ENCODE results near the gene AGPAT4. TPM values are rescaled to one million over a fixed set of nuclear protein-coding genes. Genes with fewer than 3 reads are reported as not detected.

Gene AGPAT4
- polyA plus RNA-seq, 1 of the 3 experiments (the other 2 are of a cell fraction) = 3.9 TPM

DNA sequence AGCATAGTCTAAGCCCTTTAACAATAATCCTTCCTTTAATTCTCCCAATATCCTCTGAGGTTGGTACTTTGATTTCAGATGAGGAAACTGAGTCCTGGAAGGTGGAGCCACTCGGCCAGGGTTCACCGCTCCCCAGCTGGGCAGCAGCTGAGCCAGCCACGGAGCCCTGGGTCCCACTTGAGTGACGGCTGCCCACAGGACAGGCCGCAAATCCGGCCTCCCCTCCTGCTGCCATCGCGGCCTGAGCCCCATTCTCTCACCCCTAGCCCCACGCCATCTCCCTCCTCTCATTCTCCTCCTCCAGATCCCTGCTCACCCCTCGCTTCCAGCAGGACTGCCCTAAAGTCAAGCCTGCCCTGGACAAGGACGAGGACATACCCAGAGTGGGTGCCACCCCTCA is 41.4 kb downstream of the AGPAT4 start:
- H3K36me3 ChIP-seq (replicated peaks in 1 of 2; ENCODE audit: control insufficient read depth in 1 of 2, insufficient read depth in 2 of 2, low read length in 1 of 2) = peaks cover 0 to 5% of the 10 kb centered on the region in 2 experiments
- H3K4me3 ChIP-seq (ENCODE audit: low read depth in 2 of 2, low read length in 1 of 2) = no peak overlapping the region
- POLR2A ChIA-PET = no interaction called here
- H3K9me2 ChIP-seq = no peaks in the 10 kb centered on the region
- no peak overlapping the region for H3K27ac ChIP-seq (ENCODE audit: low read depth in 2 of 2, low read length in 1 of 2)
- H3F3A ChIP-seq (replicated peaks; ENCODE audit: insufficient read depth) = peaks cover 15% of the 10 kb centered on the region
- CTCF ChIA-PET = interaction anchor here (1.2 kb wide), 1 partner anchor 139 kb away, joined by 3 read pairs; no protein-coding TSS in a partner anchor
- peaks cover 16 to 19% of the 10 kb centered on the region in 2 experiments for H3K4me1 ChIP-seq (ENCODE audit: control insufficient read depth in 1 of 2, insufficient read depth in 2 of 2, low read depth in 1 of 2, low read length in 1 of 2)
- no peak overlapping the region for H3K4me2 ChIP-seq
- no peaks in the 10 kb centered on the region for H3K9me3 ChIP-seq
- no peaks in the 10 kb centered on the region for H4K20me1 ChIP-seq (ENCODE audit: insufficient read depth)
- no peaks in the 10 kb centered on the region for H3K27me3 ChIP-seq (ENCODE audit: insufficient read depth)
- H2AFZ ChIP-seq (ENCODE audit: low read depth) = no peak overlapping the region
- peaks cover 4% of the 10 kb centered on the region; the same call in 1 of the 2 replicates for H3K79me2 ChIP-seq (ENCODE audit: insufficient read depth)
- no peak overlapping the region for H3K9ac ChIP-seq
- 96% methylated on average over 11 of the region's 11 CpGs for WGBS (ENCODE audit: low lambda C conversion rate)
- TF ChIP-seq, protein P1, sequence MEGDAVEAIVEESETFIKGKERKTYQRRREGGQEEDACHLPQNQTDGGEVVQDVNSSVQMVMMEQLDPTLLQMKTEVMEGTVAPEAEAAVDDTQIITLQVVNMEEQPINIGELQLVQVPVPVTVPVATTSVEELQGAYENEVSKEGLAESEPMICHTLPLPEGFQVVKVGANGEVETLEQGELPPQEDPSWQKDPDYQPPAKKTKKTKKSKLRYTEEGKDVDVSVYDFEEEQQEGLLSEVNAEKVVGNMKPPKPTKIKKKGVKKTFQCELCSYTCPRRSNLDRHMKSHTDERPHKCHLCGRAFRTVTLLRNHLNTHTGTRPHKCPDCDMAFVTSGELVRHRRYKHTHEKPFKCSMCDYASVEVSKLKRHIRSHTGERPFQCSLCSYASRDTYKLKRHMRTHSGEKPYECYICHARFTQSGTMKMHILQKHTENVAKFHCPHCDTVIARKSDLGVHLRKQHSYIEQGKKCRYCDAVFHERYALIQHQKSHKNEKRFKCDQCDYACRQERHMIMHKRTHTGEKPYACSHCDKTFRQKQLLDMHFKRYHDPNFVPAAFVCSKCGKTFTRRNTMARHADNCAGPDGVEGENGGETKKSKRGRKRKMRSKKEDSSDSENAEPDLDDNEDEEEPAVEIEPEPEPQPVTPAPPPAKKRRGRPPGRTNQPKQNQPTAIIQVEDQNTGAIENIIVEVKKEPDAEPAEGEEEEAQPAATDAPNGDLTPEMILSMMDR (IDR thresholded peaks at IDR 0.05) = no peak
- no peak for TF ChIP-seq MEF2A (IDR thresholded peaks at IDR 0.05; ENCODE audit: borderline replicate concordance, low read depth)
- TF ChIP-seq JUND (IDR thresholded peaks at IDR 0.05) = no peak
- TF ChIP-seq, protein P2, sequence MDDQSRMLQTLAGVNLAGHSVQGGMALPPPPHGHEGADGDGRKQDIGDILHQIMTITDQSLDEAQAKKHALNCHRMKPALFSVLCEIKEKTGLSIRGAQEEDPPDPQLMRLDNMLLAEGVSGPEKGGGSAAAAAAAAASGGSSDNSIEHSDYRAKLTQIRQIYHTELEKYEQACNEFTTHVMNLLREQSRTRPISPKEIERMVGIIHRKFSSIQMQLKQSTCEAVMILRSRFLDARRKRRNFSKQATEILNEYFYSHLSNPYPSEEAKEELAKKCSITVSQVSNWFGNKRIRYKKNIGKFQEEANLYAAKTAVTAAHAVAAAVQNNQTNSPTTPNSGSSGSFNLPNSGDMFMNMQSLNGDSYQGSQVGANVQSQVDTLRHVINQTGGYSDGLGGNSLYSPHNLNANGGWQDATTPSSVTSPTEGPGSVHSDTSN (IDR thresholded peaks at IDR 0.05) = no peak
- TF ChIP-seq GABPA (IDR thresholded peaks at IDR 0.05; ENCODE audit: low read depth) = no peak
- TF ChIP-seq RAD21 (IDR thresholded peaks at IDR 0.05; ENCODE audit: low read length) = no peak
- TF ChIP-seq POLR2AphosphoS5 (IDR thresholded peaks at IDR 0.05; ENCODE audit: low read depth, low read length) = no peak
- TF ChIP-seq TCF12 (IDR thresholded peaks at IDR 0.05) = no peak
- TF ChIP-seq SIN3A (IDR thresholded peaks at IDR 0.05; ENCODE audit: borderline replicate concordance, low read depth, low read length) = no peak
- TF ChIP-seq, protein P3, sequence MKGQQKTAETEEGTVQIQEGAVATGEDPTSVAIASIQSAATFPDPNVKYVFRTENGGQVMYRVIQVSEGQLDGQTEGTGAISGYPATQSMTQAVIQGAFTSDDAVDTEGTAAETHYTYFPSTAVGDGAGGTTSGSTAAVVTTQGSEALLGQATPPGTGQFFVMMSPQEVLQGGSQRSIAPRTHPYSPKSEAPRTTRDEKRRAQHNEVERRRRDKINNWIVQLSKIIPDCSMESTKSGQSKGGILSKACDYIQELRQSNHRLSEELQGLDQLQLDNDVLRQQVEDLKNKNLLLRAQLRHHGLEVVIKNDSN (IDR thresholded peaks at IDR 0.05; ENCODE audit: borderline replicate concordance, low read depth) = no peak
- no peak for TF ChIP-seq FOSL2 (IDR thresholded peaks at IDR 0.05; ENCODE audit: borderline replicate concordance, low read depth)
- TF ChIP-seq, protein P4, sequence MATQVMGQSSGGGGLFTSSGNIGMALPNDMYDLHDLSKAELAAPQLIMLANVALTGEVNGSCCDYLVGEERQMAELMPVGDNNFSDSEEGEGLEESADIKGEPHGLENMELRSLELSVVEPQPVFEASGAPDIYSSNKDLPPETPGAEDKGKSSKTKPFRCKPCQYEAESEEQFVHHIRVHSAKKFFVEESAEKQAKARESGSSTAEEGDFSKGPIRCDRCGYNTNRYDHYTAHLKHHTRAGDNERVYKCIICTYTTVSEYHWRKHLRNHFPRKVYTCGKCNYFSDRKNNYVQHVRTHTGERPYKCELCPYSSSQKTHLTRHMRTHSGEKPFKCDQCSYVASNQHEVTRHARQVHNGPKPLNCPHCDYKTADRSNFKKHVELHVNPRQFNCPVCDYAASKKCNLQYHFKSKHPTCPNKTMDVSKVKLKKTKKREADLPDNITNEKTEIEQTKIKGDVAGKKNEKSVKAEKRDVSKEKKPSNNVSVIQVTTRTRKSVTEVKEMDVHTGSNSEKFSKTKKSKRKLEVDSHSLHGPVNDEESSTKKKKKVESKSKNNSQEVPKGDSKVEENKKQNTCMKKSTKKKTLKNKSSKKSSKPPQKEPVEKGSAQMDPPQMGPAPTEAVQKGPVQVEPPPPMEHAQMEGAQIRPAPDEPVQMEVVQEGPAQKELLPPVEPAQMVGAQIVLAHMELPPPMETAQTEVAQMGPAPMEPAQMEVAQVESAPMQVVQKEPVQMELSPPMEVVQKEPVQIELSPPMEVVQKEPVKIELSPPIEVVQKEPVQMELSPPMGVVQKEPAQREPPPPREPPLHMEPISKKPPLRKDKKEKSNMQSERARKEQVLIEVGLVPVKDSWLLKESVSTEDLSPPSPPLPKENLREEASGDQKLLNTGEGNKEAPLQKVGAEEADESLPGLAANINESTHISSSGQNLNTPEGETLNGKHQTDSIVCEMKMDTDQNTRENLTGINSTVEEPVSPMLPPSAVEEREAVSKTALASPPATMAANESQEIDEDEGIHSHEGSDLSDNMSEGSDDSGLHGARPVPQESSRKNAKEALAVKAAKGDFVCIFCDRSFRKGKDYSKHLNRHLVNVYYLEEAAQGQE (IDR thresholded peaks at IDR 0.05; ENCODE audit: low read depth, low read length) = no peak
- TF ChIP-seq ELF1 (IDR thresholded peaks at IDR 0.05) = no peak
- TF ChIP-seq, protein P5, sequence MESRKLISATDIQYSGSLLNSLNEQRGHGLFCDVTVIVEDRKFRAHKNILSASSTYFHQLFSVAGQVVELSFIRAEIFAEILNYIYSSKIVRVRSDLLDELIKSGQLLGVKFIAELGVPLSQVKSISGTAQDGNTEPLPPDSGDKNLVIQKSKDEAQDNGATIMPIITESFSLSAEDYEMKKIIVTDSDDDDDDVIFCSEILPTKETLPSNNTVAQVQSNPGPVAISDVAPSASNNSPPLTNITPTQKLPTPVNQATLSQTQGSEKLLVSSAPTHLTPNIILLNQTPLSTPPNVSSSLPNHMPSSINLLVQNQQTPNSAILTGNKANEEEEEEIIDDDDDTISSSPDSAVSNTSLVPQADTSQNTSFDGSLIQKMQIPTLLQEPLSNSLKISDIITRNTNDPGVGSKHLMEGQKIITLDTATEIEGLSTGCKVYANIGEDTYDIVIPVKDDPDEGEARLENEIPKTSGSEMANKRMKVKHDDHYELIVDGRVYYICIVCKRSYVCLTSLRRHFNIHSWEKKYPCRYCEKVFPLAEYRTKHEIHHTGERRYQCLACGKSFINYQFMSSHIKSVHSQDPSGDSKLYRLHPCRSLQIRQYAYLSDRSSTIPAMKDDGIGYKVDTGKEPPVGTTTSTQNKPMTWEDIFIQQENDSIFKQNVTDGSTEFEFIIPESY (IDR thresholded peaks at IDR 0.05; ENCODE audit: borderline replicate concordance, low read depth) = no peak
- no peak for TF ChIP-seq MXI1 (IDR thresholded peaks at IDR 0.05; ENCODE audit: low read depth, low read length)
- TF ChIP-seq EZH2phosphoT487 (IDR thresholded peaks at IDR 0.05; ENCODE audit: borderline replicate concordance, low read depth) = no peak
- no peak for TF ChIP-seq RCOR1 (IDR thresholded peaks at IDR 0.05; ENCODE audit: low read length)
- TF ChIP-seq NFIC (IDR thresholded peaks at IDR 0.05; ENCODE audit: borderline replicate concordance) = no peak
- TF ChIP-seq TAF1 (IDR thresholded peaks at IDR 0.05; ENCODE audit: borderline replicate concordance, low read depth, low read length) = no peak
- DNase-seq = no peak
